Bronchial smooth muscle cell (primary cell): ENCODE data around the gene GGTLC2. TPM values are rescaled to one million over a fixed set of nuclear protein-coding genes. Genes with fewer than 3 reads are reported as not detected.

Experiments used
- total RNA-seq: library from RNA; depleted of rRNA; stranded (reverse); fragments of >200 nt; gene quantifications from 2 replicates; pipeline ENCODE4 v1.2.1, GENCODE V29; 2014

The GGTLC2 gene
- total RNA-seq, result not detected in 2 replicates

GRCh38 chr22:22644314-22644713 lies at the start of gene GGTLC2:
TSS of gene GGTLC2 (plus strand) at chr22:22644614. CDS start at chr22:22646346, 1,732 bp downstream.

Other genes with a start within 250 kb of the GGTLC2 start
- gene ZNF280B, start 135.9 kb upstream of the GGTLC2 start, total RNA-seq, result 0.16 TPM in 1 of 2 replicates, not detected in the other
- gene ZNF280A, start 124.3 kb upstream of the GGTLC2 start, total RNA-seq, result not detected in 2 replicates
- gene PRAME, start 85.3 kb upstream of the GGTLC2 start, total RNA-seq, result not detected in 2 replicates
- not detected in 2 replicates for gene IGLL5, start 243.2 kb downstream of the GGTLC2 start, total RNA-seq